Esophagus muscularis mucosa (tissue), 4 donors: ENCODE measurements around the gene DIP2C. TPM values are rescaled to one million over a fixed set of nuclear protein-coding genes. Genes with fewer than 3 reads are reported as not detected.

Experiments
- DNase-seq: peaks from one replicate; pipeline ENCODE4 v3.0.0-alpha.2; 2017; ENCODE audit errors: extremely low spot score
- H3K27ac ChIP-seq, 4 donors: fragments of 200-600 bp; sonication (generic); replicated peaks in 1 of 4; 1 replicate in 3 of 4; 2 replicates in 1 of 4; pipeline ENCODE4 v1.5.1; 2016 to 2019; ENCODE audit warnings: mild to moderate bottlenecking in 1 of 4
- H3K27me3 ChIP-seq, 4 donors: fragments of 200-600 bp; sonication (generic); one replicate each; pipeline versions ENCODE4 v1.5.1 to v1.6.0; 2016 to 2019
- H3K36me3 ChIP-seq, 4 donors: fragments of 200-600 bp; sonication (generic); one replicate each; pipeline ENCODE4 v1.5.1; 2016 to 2019
- H3K4me1 ChIP-seq, 4 donors: fragments of 200-600 bp; sonication (generic); one replicate each; pipeline ENCODE4 v1.5.1; 2016 to 2019
- H3K4me3 ChIP-seq, 4 donors: fragments of 200-600 bp; sonication (generic); 1 replicate in 2 of 4; 2 replicates in 2 of 4; pipeline ENCODE4 v1.5.1; 2016 to 2019; ENCODE audit warnings: mild to moderate bottlenecking in 4 of 4, moderate library complexity in 1 of 4
- H3K9me3 ChIP-seq, 4 donors: fragments of 200-600 bp; sonication (generic); 1 replicate in 3 of 4; 2 replicates in 1 of 4; pipeline ENCODE4 v1.5.1; 2016 to 2019
- EP300 ChIP-seq: sonication (generic); formaldehyde crosslinking; IDR thresholded peaks from one replicate; pipeline ENCODE4 v1.6.1; 2017; ENCODE audit warnings: antibody characterized with exemption
- POLR2A ChIP-seq: fragments of 450-650 bp; IDR thresholded peaks from one replicate; pipeline ENCODE4 v1.6.1; 2017; ENCODE audit warnings: antibody characterized with exemption, moderate library complexity, mild to moderate bottlenecking, low read depth
- POLR2AphosphoS5 ChIP-seq, 2 donors: sonication (generic); formaldehyde crosslinking; IDR thresholded peaks; one replicate each; pipeline ENCODE4 v1.6.1; 2017; ENCODE audit warnings: antibody characterized with exemption in 2 of 2
- WGBS: methylation state at CpG from one replicate; pipeline ENCODE4 v1.1.5; 2018; 5-methylcytosine and 5-hydroxymethylcytosine counted together
- intact Hi-C: fragments of 100-400 bp; cut with DNase I; formaldehyde crosslinking; loops from one replicate; pipeline ENCODE4 v1.15.1; 2023
- total RNA-seq, 4 donors: library from RNA; depleted of rRNA; stranded (reverse); fragments of >200 nt; gene quantifications; one replicate each; pipeline versions ENCODE4 v1.1.0 to v1.2.1, GENCODE V29; 2016
- TF ChIP-seq, protein P1 (sequence below), 3 experiments: fragments of 200-600 bp in 2 of 3; fragments of 450-650 bp in 1 of 3; sonication (generic) in 2 of 3; IDR thresholded peaks; one replicate each; pipeline ENCODE4 v1.5.1; 2017 to 2019; ENCODE audit warnings: antibody characterized with exemption in 3 of 3, mild to moderate bottlenecking in 2 of 3, moderate library complexity in 1 of 3

Gene DIP2C
- total RNA-seq, 4 donors from 2014 or later = 38.6 to 66.4 (median 55.7) TPM

- WGBS = 41% methylated on average over 16 of the region's 16 CpGs
- DNase-seq = peak; percentile 97
- TF ChIP-seq, protein P1, sequence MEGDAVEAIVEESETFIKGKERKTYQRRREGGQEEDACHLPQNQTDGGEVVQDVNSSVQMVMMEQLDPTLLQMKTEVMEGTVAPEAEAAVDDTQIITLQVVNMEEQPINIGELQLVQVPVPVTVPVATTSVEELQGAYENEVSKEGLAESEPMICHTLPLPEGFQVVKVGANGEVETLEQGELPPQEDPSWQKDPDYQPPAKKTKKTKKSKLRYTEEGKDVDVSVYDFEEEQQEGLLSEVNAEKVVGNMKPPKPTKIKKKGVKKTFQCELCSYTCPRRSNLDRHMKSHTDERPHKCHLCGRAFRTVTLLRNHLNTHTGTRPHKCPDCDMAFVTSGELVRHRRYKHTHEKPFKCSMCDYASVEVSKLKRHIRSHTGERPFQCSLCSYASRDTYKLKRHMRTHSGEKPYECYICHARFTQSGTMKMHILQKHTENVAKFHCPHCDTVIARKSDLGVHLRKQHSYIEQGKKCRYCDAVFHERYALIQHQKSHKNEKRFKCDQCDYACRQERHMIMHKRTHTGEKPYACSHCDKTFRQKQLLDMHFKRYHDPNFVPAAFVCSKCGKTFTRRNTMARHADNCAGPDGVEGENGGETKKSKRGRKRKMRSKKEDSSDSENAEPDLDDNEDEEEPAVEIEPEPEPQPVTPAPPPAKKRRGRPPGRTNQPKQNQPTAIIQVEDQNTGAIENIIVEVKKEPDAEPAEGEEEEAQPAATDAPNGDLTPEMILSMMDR (IDR thresholded peaks at IDR 0.05) = no peak
- TF ChIP-seq POLR2AphosphoS5 (IDR thresholded peaks at IDR 0.05) = peak; percentile 85 to 95
- peak; percentile 92 for TF ChIP-seq EP300
- intact Hi-C loops = loop anchor here (5.0 kb wide), 1 partner anchor 33 kb away; no protein-coding TSS in a partner anchor
- Histone ChIP-seq H3K4me1 (peaks cover 61 to 86% (median 82%) of the 10 kb centered on the region in 4 donors), H3K36me3 (no peaks in the 10 kb centered on the region), H3K4me3 (peak overlapping the region; percentile 5 to 40 (median 22)), H3K27ac (peak overlapping the region; percentile 86 to 93 (median 90)), H3K9me3 (no peaks in the 10 kb centered on the region), H3K27me3 (no peaks in the 10 kb centered on the region)
Observed at GRCh38 chr10:490256-490655, 199.2 kb downstream of the DIP2C start.

DNA sequence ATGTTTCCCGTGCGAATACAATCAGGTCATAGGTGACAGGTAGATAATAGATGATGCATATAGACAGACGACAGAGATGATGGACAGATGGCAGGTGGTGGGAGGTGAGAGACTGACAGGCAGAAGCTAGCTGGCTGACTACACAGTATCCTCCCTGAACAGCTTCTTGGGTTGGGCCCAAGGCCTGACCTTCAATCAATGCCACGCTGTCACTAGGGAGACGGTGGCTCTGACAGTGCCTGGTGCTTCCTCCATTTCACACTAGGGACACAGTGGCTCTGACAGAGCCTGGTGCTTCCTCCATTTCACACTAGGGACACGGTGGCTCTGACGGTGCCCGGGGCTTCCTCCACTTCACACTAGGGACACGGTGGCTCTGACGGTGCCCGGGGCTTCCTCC, 200.1 kb downstream of the DIP2C start:
- Histone ChIP-seq H3K4me1 (peaks cover 57 to 86% (median 82%) of the 10 kb centered on the region in 4 donors), H3K9me3 (no peaks in the 10 kb centered on the region), H3K27ac (peak overlapping the region; percentile 86 to 93 (median 90)), H3K27me3 (no peaks in the 10 kb centered on the region), H3K4me3 (no peak overlapping the region), H3K36me3 (peaks cover 0 to 4% (median 0%) of the 10 kb centered on the region in 4 donors)
- TF ChIP-seq POLR2A = no peak
- no peak for DNase-seq
- intact Hi-C loops = no loop called here
- 90% methylated on average over 5 of the region's 11 CpGs for WGBS

GRCh38 chr10:488933-489215, 200.6 kb downstream of the DIP2C start:
- no peak overlapping the region for H3K4me3 ChIP-seq
- DNase-seq = no peak
- 84% methylated on average over 11 of the region's 11 CpGs for WGBS

GRCh38 chr10:488081-488932, 201.2 kb downstream of the DIP2C start:
- intact Hi-C loops = no loop called here
- peaks cover 0 to 13% (median 0%) of the 10 kb centered on the region in 4 donors for H3K36me3 ChIP-seq
- no peaks in the 10 kb centered on the region for H3K9me3 ChIP-seq
- peak overlapping the region; percentile 86 to 93 (median 90) for H3K27ac ChIP-seq
- H3K27me3 ChIP-seq = no peaks in the 10 kb centered on the region
- no peak for TF ChIP-seq POLR2AphosphoS5 (IDR thresholded peaks at IDR 0.05)
- TF ChIP-seq POLR2A = no peak
- TF ChIP-seq, protein P1 (IDR thresholded peaks at IDR 0.05) = no peak
- no peak for TF ChIP-seq EP300
- DNase-seq = no peak
- WGBS = 91% methylated on average over 21 of the region's 21 CpGs
- peaks cover 49 to 84% (median 81%) of the 10 kb centered on the region in 4 donors for H3K4me1 ChIP-seq
- no peak overlapping the region for H3K4me3 ChIP-seq

More at GRCh38 chr10:488933-489215, 200.6 kb downstream of the DIP2C start:
- H3K4me1 ChIP-seq = peaks cover 52 to 86% (median 81%) of the 10 kb centered on the region in 4 donors
- H3K27me3 ChIP-seq = no peaks in the 10 kb centered on the region
- H3K27ac ChIP-seq = peak overlapping the region; percentile 86 to 93 (median 90)
- TF ChIP-seq, protein P1 (IDR thresholded peaks at IDR 0.05) = no peak
- TF ChIP-seq EP300 (no peak), POLR2AphosphoS5 (IDR thresholded peaks at IDR 0.05) (no peak), POLR2A (no peak)
- H3K9me3 ChIP-seq = no peaks in the 10 kb centered on the region
- intact Hi-C loops = no loop called here
- H3K36me3 ChIP-seq = peaks cover 0 to 8% (median 0%) of the 10 kb centered on the region in 4 donors

DNA sequence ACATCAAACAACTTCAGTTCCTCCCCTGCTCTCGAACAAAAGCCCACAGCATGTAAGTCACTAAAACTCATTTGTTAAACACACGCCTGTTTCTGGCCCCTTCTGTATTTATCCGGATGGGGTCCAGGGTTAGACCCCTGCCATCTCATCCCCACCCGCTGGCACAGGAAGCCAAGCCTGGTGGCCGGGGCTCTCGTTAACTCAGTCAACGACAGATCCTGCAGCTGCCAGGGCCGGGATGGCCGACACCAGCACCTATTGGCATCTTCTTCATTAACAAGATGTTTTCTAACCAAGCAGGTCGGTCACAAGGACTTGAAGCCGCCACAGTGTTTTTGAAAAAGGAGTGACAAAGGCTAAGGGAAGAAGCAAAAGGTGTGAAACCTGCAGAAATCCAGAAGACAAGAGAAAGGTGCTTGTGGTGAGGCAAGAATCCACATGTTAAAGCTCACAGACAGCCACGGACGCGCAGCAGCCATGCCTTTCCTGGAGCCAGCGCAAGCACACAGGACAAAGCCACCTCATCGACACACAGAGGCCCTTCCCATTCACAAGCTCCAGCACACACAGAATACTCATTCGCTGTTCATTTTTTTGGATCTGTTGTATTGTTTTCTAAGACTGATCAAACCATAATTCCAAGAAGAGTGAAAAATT, 202.7 kb downstream of the DIP2C start:
- no peak for TF ChIP-seq POLR2A
- TF ChIP-seq, protein P1 (IDR thresholded peaks at IDR 0.05) = no peak
- no peak for TF ChIP-seq EP300
- TF ChIP-seq POLR2AphosphoS5 (IDR thresholded peaks at IDR 0.05) = no peak
- Histone ChIP-seq H3K27me3 (no peaks in the 10 kb centered on the region), H3K4me3 (no peak overlapping the region), H3K36me3 (peaks cover 0 to 28% (median 2%) of the 10 kb centered on the region in 4 donors), H3K4me1 (peaks cover 42 to 84% (median 74%) of the 10 kb centered on the region in 4 donors), H3K27ac (peak overlapping the region; percentile 86 to 93 (median 90)), H3K9me3 (no peaks in the 10 kb centered on the region)
- intact Hi-C loops = no loop called here
- no peak for DNase-seq
- 85% methylated on average over 15 of the region's 17 CpGs for WGBS
